ENCODE measurements around the gene MLPH. TPM values are rescaled to one million over a fixed set of nuclear protein-coding genes. Genes with fewer than 3 reads are reported as not detected.

The MLPH gene
- total and polyA plus RNA-seq, 2 of the 4 experiments (the other 2 are of a cell fraction) = 13.8 to 21.6 TPM

Small RNA genes within 50 kb of the gene (microRNA-seq; reads per million reads assigned to microRNA genes)
- 0 reads per million in 2 experiments for gene MIR6811 (ENCODE audit: insufficient read depth in 1 of 2, insufficient read length in 1 of 2, unreplicated experiment in 1 of 2)
- not detected for gene RNU6-1140P (ENCODE audit: insufficient read depth, insufficient read length)

Small RNA genes within 50 kb of the gene (small RNA-seq; reads per million reads assigned to genes)
- gene MIR6811 (0 reads per million in 5 experiments), gene RNU6-1140P (0.18 to 27.7 (median 1.8) reads per million in 5 experiments)

Other genes with a start within 250 kb of the MLPH start
- gene COL6A3, start 73.1 kb upstream of the MLPH start, total RNA-seq (2012; rRNA removed) = 1,501 and 1,855 TPM in 2 replicates
- gene COL6A3, start 73.1 kb upstream of the MLPH start, polyA plus RNA-seq (2012; rRNA removed) = 798 and 964 TPM in 2 replicates
- gene PRLH, start 79.3 kb downstream of the MLPH start, total RNA-seq (2012; rRNA removed) = not detected in 2 replicates
- gene PRLH, start 79.3 kb downstream of the MLPH start, polyA plus RNA-seq (2012; rRNA removed) = not detected in 2 replicates
- not detected in 2 replicates for gene RAB17, start 103.5 kb downstream of the MLPH start, total RNA-seq (2012; rRNA removed)
- 0.17 and 0.41 TPM in 2 replicates for gene RAB17, start 103.5 kb downstream of the MLPH start, polyA plus RNA-seq (2012; rRNA removed)
- gene LRRFIP1, start 140.3 kb downstream of the MLPH start, total RNA-seq (2012; rRNA removed) = 52.2 and 63.0 TPM in 2 replicates
- gene LRRFIP1, start 140.3 kb downstream of the MLPH start, polyA plus RNA-seq (2012; rRNA removed) = 47.4 and 54.4 TPM in 2 replicates

Data from IMR-90 (cell line).